Gastroesophageal sphincter (tissue), 4 donors: ENCODE data around the gene AKT3. TPM values are rescaled to one million over a fixed set of nuclear protein-coding genes. Genes with fewer than 3 reads are reported as not detected.

ENCODE experiments used
- ATAC-seq: fragments of 150-250 bp; one replicate; pipeline ENCODE4 v1.9.1; 2016; ENCODE audit warnings: mild to moderate bottlenecking, moderate library complexity
- H3K27ac ChIP-seq, 4 donors: fragments of 200-600 bp; sonication (generic) in 3 of 4; 1 replicate in 3 of 4; 2 replicates in 1 of 4; pipeline ENCODE4 v1.5.1; 2016 to 2019
- H3K27me3 ChIP-seq: fragments of 200-600 bp; sonication (generic); one replicate; pipeline ENCODE4 v1.5.1; 2019
- H3K36me3 ChIP-seq, 2 donors: fragments of 200-600 bp; sonication (generic); one replicate each; pipeline ENCODE4 v1.5.1; 2019; ENCODE audit warnings: control low read depth in 1 of 2
- H3K4me1 ChIP-seq, 3 donors: fragments of 200-600 bp; sonication (generic); 1 replicate in 2 of 3; 2 replicates in 1 of 3; pipeline ENCODE4 v1.5.1; 2016 to 2019; ENCODE audit warnings: control low read depth in 2 of 3
- H3K4me3 ChIP-seq, 2 donors: fragments of 200-600 bp; sonication (generic); one replicate each; pipeline ENCODE4 v1.5.1; 2019; ENCODE audit warnings: mild to moderate bottlenecking in 1 of 2, moderate library complexity in 1 of 2
- H3K9me3 ChIP-seq, 3 donors: fragments of 200-600 bp; sonication (generic); one replicate each; pipeline ENCODE4 v1.5.1; 2017 to 2019; ENCODE audit warnings: control low read depth in 2 of 3
- CTCF ChIP-seq, 4 experiments: fragments of 200-600 bp in 2 of 4; fragments of 450-650 bp in 2 of 4; sonication (generic) in 1 of 4; IDR thresholded peaks; one replicate each; pipeline ENCODE4 v1.5.1; 2017 to 2019; ENCODE audit warnings: antibody characterized with exemption in 4 of 4, mild to moderate bottlenecking in 2 of 4, moderate library complexity in 2 of 4
- EP300 ChIP-seq: sonication (generic); formaldehyde crosslinking; IDR thresholded peaks from one replicate; pipeline ENCODE4 v1.6.1; 2017; ENCODE audit warnings: antibody characterized with exemption, mild to moderate bottlenecking
- POLR2A ChIP-seq, 2 donors: fragments of 450-650 bp; IDR thresholded peaks; one replicate each; pipeline ENCODE4 v1.6.1; 2017; ENCODE audit warnings: antibody characterized with exemption in 2 of 2, mild to moderate bottlenecking in 2 of 2, moderate library complexity in 1 of 2
- POLR2AphosphoS5 ChIP-seq: sonication (generic); formaldehyde crosslinking; IDR thresholded peaks from one replicate; pipeline ENCODE4 v1.6.1; 2017; ENCODE audit warnings: antibody characterized with exemption
- WGBS, 2 donors: methylation state at CpG; one replicate each; pipeline ENCODE4 v1.1.5; 2018; ENCODE audit warnings: low coverage in 1 of 2; 5-methylcytosine and 5-hydroxymethylcytosine counted together
- total RNA-seq, 4 donors: library from RNA; depleted of rRNA; stranded (reverse); fragments of >200 nt; gene quantifications; one replicate each; pipeline ENCODE4 v1.1.0, GENCODE V29; 2016

The AKT3 gene
- total RNA-seq, 4 donors from 2014 or later = 72.8 to 102 (median 89.3) TPM

GRCh38 chr1:243801378-243801777, 48.7 kb downstream of the AKT3 start:
- WGBS, 2 donors = 90 to 100% methylated on average over 1 of the region's 1 CpG
- no peaks in the 10 kb centered on the region for H3K27me3 ChIP-seq
- no peaks in the 10 kb centered on the region for H3K36me3 ChIP-seq
- H3K27ac ChIP-seq = no peak overlapping the region
- no peak overlapping the region for H3K4me3 ChIP-seq
- no peak for ATAC-seq
- peaks cover 0 to 39% (median 8%) of the 10 kb centered on the region in 3 donors for H3K4me1 ChIP-seq
- TF ChIP-seq POLR2AphosphoS5 = no peak
- TF ChIP-seq EP300 = no peak
- H3K9me3 ChIP-seq = no peaks in the 10 kb centered on the region

- H3K27me3 ChIP-seq = no peaks in the 10 kb centered on the region
- H3K9me3 ChIP-seq = no peaks in the 10 kb centered on the region
- H3K27ac ChIP-seq = no peak overlapping the region
- no peak overlapping the region for H3K4me3 ChIP-seq
- peaks cover 0 to 40% (median 8%) of the 10 kb centered on the region in 3 donors for H3K4me1 ChIP-seq
- no peaks in the 10 kb centered on the region for H3K36me3 ChIP-seq
- no peak for ATAC-seq
- TF ChIP-seq CTCF (IDR thresholded peaks at IDR 0.05) (no peak), POLR2A (IDR thresholded peaks at IDR 0.05) (no peak), POLR2AphosphoS5 (no peak)
Measured at GRCh38 chr1:243799908-243800307, 50.1 kb downstream of the AKT3 start.

GRCh38 chr1:243798726-243799125, 51.3 kb downstream of the AKT3 start:
- 71% methylated on average over 2 of the region's 2 CpGs; no CpG with 5 or more reads in 1 of the 2 donors for WGBS, 2 donors
- H3K27ac ChIP-seq = no peak overlapping the region

GRCh38 chr1:243796016-243796415, 54.0 kb downstream of the AKT3 start:
- no peak overlapping the region for H3K4me3 ChIP-seq
- H3K36me3 ChIP-seq = no peaks in the 10 kb centered on the region
- peaks cover 5 to 57% (median 18%) of the 10 kb centered on the region in 3 donors for H3K4me1 ChIP-seq
- TF ChIP-seq CTCF (IDR thresholded peaks at IDR 0.05) = no peak
- TF ChIP-seq POLR2AphosphoS5 = no peak
- no peak for TF ChIP-seq POLR2A (IDR thresholded peaks at IDR 0.05)
- no peak for TF ChIP-seq EP300
- ATAC-seq = no peak
- 100% methylated on average over 1 to 2 of the region's 2 CpGs for WGBS, 2 donors
- no peaks in the 10 kb centered on the region for H3K27me3 ChIP-seq
- no peak overlapping the region for H3K27ac ChIP-seq
- no peaks in the 10 kb centered on the region for H3K9me3 ChIP-seq

More at GRCh38 chr1:243798726-243799125, 51.3 kb downstream of the AKT3 start:
- Histone ChIP-seq H3K4me3 (no peak overlapping the region), H3K27me3 (no peaks in the 10 kb centered on the region), H3K36me3 (no peaks in the 10 kb centered on the region), H3K4me1 (peaks cover 0 to 49% (median 11%) of the 10 kb centered on the region in 3 donors), H3K9me3 (no peaks in the 10 kb centered on the region)
- no peak for ATAC-seq
- no peak for TF ChIP-seq EP300
- TF ChIP-seq CTCF (IDR thresholded peaks at IDR 0.05) = no peak
- TF ChIP-seq POLR2AphosphoS5 = no peak
- no peak for TF ChIP-seq POLR2A (IDR thresholded peaks at IDR 0.05)

GRCh38 chr1:243793298-243793697, 56.7 kb downstream of the AKT3 start:
- no peak for ATAC-seq

More at GRCh38 chr1:243793298-243793697, 56.7 kb downstream of the AKT3 start:
- peaks cover 5 to 56% (median 20%) of the 10 kb centered on the region in 3 donors for H3K4me1 ChIP-seq
- no peaks in the 10 kb centered on the region for H3K9me3 ChIP-seq
- no peak for TF ChIP-seq POLR2AphosphoS5
- TF ChIP-seq CTCF (IDR thresholded peaks at IDR 0.05) = no peak
- H3K36me3 ChIP-seq = no peaks in the 10 kb centered on the region
- no peaks in the 10 kb centered on the region for H3K27me3 ChIP-seq
- no peak overlapping the region for H3K4me3 ChIP-seq
- peak overlapping the region in 2 of 4 donors; percentile 61 to 68 for H3K27ac ChIP-seq
- WGBS, 2 donors = 80 to 89% methylated on average over 2 of the region's 2 CpGs
